Frontal cortex (tissue), 4 donors: ENCODE data around the gene REXO5. TPM values are rescaled to one million over a fixed set of nuclear protein-coding genes. Genes with fewer than 3 reads are reported as not detected.

ENCODE experiments used
- DNase-seq, 2 donors: peaks; one replicate each; pipeline ENCODE4 v3.0.0; 2012; ENCODE audit warnings: low spot score in 2 of 2
- FAIRE-seq: peaks from 2 replicates; lab custom pipeline; 2012; peaks lifted over from hg19 to GRCh38; lab: Jason Lieb, UNC
- small RNA-seq: library from RNA; depleted of rRNA; stranded (forward); fragments of <200 nt; gene quantifications from one replicate; pipeline ENCODE3, GENCODE V24; 2014
- total RNA-seq: library from RNA; depleted of rRNA; stranded (reverse); fragments of >200 nt; gene quantifications from one replicate; pipeline ENCODE4 v1.2.3, GENCODE V29; 2014
- donor health status: control.
- donor health status: control.
- donor health status: control.

REXO5 gene
- total RNA-seq, 1 donor from 2014 or later = 7.7 TPM

DNA sequence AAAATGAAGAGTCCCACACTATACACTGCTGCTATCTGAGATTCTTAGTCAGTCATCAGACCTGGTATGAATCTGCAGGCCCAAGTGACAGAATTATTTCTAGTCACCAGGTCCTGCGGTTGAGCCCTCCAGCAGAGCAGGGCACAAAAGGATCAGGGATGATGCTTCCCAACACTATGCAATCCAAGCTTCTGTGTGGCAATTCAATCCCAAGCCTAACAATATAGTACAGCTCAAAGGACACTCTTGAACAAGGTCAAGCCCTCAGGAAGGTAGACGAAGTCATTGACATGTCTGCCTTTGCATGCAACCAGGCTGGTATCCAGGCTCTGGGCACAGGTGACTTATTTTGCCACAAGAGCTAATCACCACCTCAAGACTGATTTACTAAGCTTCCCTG is 88.1 kb downstream of the REXO5 start:
- DNase-seq (no peak), FAIRE-seq (no peak)

DNA sequence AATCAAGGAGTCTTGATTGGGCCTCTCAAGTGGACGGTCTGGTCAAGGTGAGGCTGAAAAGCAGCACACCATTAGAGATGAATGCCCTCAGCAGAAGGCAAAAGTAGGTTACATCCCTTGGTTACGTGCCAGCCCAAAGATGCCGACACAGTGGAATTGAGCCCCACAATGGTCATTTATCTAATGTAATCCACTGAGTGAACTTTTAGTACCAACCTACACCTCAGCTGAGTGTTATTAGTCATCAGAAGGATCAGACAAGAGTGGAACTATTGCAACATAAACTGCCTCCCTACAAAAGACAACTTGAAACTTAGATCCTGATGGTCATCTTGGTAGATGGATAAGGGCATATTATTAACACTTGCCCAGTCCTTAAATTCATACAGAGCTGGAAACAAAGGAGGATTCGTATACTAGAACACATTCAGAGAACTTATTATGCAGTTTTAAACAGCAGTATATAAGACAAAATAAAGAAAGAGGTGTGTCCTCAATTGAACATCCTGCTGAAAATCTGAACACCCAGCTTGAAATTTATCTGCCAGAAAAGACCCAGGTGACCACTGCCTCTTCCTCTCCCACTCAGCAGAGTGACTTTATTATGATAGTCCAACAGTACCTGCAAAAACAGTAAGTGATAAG is 91.0 kb downstream of the REXO5 start:
- DNase-seq = no peak
- no peak for FAIRE-seq

DNA sequence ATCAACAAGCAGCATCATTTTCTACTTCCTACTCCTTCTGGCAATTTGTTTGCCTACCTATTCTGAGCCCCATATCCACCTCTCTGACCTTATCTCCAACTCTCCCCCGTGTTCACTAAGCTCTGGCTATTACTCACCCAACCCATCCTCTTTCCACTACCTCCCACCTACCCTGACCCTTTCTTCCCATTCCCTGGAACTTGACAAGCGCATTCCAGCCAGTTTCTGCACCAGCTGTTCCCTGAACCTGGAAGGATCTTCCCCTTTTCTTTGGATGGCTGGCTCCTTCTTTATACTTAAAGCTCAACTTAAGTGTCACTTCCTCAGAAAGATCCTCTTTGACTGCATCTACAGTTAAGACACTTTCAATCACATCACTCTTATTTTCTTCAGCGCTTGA is 91.6 kb downstream of the REXO5 start:
- FAIRE-seq = no peak
- DNase-seq = no peak

DNA sequence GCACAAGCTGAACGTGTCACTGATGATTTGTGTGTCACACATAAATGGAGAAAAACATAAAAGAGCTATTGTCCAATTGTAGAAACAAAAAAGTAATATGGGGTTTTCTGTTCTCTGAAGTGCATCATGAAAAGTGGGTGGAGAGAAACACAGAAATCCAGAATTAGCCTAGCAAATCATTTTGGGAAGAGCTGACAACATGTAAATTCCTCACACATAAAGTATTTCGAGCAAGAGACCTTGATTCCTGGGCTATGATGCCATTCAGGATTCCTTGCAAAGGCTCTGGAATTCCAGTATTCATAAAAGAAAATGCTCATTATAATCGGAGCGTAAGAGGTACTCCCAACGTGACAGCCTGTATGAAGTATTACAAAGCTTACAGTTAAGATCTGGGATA is 92.7 kb downstream of the REXO5 start:
- FAIRE-seq = no peak
- DNase-seq = no peak

Small RNAs within 50 kb of the gene (small RNA-seq; reads per million reads assigned to genes)
- not detected for gene RF00618
- not detected for gene RNU6-944P

Other genes starting within 250 kb of the REXO5 start
- not detected for gene ACSM2B, start 230.2 kb upstream of the REXO5 start, total RNA-seq
- gene ACSM1, start 108.8 kb upstream of the REXO5 start, total RNA-seq = not detected
- gene THUMPD1, start 64.7 kb upstream of the REXO5 start, total RNA-seq = 75.8 TPM
- 1.6 TPM for gene ACSM3, start 42.5 kb upstream of the REXO5 start, total RNA-seq
- 22.0 TPM for gene ERI2, start 55 bp upstream of the REXO5 start, total RNA-seq
- gene DCUN1D3, start 93.8 kb downstream of the REXO5 start, total RNA-seq = 18.8 TPM
- 53.0 TPM for gene LYRM1, start 94.2 kb downstream of the REXO5 start, total RNA-seq